K562 (cell line): ENCODE measurements around the gene MICAL2.

Source experiments
- EZH2 ChIP-seq: IDR thresholded peaks from 2 replicates; pipeline ENCODE4 v1.6.1; 2012; ENCODE audit warnings: low read depth, mild to moderate bottlenecking, inconsistent platforms, low read length, borderline replicate concordance
- GABPB2 ChIP-seq: fragments of 250-450 bp; sonication (Bioruptor Pico); conservative IDR thresholded peaks from 2 replicates; pipeline ENCODE4 v1.5.1; 2021; ENCODE audit warnings: mild to moderate bottlenecking
- MAFF ChIP-seq: IDR thresholded peaks from 2 replicates; pipeline ENCODE4 v1.6.1; 2012; ENCODE audit warnings: low read length, improper control_type of control experiment
- NR3C1 ChIP-seq: sonication (generic); formaldehyde crosslinking; IDR thresholded peaks from 2 replicates; pipeline ENCODE4 v1.8.1; 2022; ENCODE audit warnings: missing genetic modification reagents
- POLR2A ChIP-seq: fragments of 450-650 bp; conservative IDR thresholded peaks from 2 replicates; pipeline ENCODE4 v1.6.1; 2016
- SMAD3 ChIP-seq: fragments of 450-650 bp; formaldehyde crosslinking; conservative IDR thresholded peaks from 2 replicates; pipeline ENCODE4 v1.4.0; 2020; ENCODE audit warnings: mild to moderate bottlenecking
- SMARCC2 ChIP-seq: fragments of 450-650 bp; IDR thresholded peaks from 2 replicates; pipeline ENCODE4 v1.6.1; 2017; ENCODE audit warnings: antibody characterized with exemption, moderate library complexity, mild to moderate bottlenecking, low read depth
- SNRNP70 ChIP-seq: fragments of 200-400 bp; formaldehyde crosslinking; optimal IDR thresholded peaks from 2 replicates; pipeline ENCODE3; 2017; ENCODE audit warnings: low read depth, low read length
- USF2 ChIP-seq: sonication (generic); formaldehyde crosslinking; IDR thresholded peaks from 2 replicates; pipeline ENCODE4 v1.5.0; 2020; ENCODE audit warnings: missing genetic modification reagents
- ZKSCAN8 ChIP-seq: fragments of 200-800 bp; sonication (Bioruptor generic); IDR thresholded peaks from 2 replicates; pipeline ENCODE4 v1.6.1; 2016; ENCODE audit warnings: missing genetic modification characterization, missing compliant biosample characterization
- ZNF518B ChIP-seq: fragments of 250-450 bp; sonication (Bioruptor Pico); IDR thresholded peaks from 2 replicates; pipeline ENCODE4 v1.5.0; 2021; ENCODE audit warnings: mild to moderate bottlenecking, moderate library complexity
- ZNF830 ChIP-seq: fragments of 250-450 bp; sonication (Bioruptor Pico); IDR thresholded peaks from 2 replicates; pipeline ENCODE4 v1.5.0; 2021; ENCODE audit warnings: mild to moderate bottlenecking
- TF ChIP-seq, protein P1 (sequence below), 3 experiments: IDR thresholded peaks in 2 of 3; conservative IDR thresholded peaks in 1 of 3; 2 replicates each; pipeline ENCODE4 v1.5.1; 2011 to 2012; ENCODE audit warnings: low read length in 3 of 3, mild to moderate bottlenecking in 3 of 3, control low read depth in 2 of 3, improper control_type of control experiment in 1 of 3, inconsistent platforms in 1 of 3, low read depth in 1 of 3, mixed read lengths in 1 of 3, moderate library complexity in 1 of 3; ENCODE audit not compliant: insufficient read depth in 2 of 3

DNA sequence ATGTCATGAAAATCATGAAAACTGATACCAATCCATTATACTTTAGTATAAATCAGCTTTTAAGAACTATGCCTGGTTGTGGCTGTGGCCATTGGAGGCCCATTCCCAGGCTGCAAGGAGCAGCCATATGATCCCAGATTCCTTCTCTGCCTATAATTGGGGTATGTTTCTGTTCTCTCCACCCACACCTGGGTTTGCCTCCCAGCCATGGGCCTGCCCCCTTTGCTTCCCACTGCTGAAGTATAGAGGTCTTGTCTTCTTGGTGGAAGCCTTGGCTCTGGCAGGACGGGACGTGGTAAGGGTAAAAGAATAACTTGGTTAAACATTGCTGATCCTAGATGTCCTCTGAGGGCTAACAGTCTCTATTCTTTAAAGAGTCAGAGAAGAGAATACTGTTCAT is 2.4 kb downstream of the MICAL2 start:
- TF ChIP-seq ZNF518B, result no peak
- no peak for TF ChIP-seq SMAD3 (CRISPR knock-in tag)
- TF ChIP-seq ZKSCAN8 (CRISPR knock-in tag), result no peak
- no peak for TF ChIP-seq ZNF830 (CRISPR knock-in tag)
- no peak for TF ChIP-seq POLR2A
- TF ChIP-seq MAFF, result no peak
- TF ChIP-seq USF2, result no peak
- TF ChIP-seq, protein P1, sequence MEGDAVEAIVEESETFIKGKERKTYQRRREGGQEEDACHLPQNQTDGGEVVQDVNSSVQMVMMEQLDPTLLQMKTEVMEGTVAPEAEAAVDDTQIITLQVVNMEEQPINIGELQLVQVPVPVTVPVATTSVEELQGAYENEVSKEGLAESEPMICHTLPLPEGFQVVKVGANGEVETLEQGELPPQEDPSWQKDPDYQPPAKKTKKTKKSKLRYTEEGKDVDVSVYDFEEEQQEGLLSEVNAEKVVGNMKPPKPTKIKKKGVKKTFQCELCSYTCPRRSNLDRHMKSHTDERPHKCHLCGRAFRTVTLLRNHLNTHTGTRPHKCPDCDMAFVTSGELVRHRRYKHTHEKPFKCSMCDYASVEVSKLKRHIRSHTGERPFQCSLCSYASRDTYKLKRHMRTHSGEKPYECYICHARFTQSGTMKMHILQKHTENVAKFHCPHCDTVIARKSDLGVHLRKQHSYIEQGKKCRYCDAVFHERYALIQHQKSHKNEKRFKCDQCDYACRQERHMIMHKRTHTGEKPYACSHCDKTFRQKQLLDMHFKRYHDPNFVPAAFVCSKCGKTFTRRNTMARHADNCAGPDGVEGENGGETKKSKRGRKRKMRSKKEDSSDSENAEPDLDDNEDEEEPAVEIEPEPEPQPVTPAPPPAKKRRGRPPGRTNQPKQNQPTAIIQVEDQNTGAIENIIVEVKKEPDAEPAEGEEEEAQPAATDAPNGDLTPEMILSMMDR (IDR thresholded peaks at IDR 0.05 in 2 of 3, conservative IDR thresholded peaks at IDR 0.05 in 1 of 3; ENCODE audit: insufficient read depth in 2 of 3, low read depth in 1 of 3, low read length in 3 of 3), result no peak
- TF ChIP-seq EZH2, result no peak
- no peak for TF ChIP-seq NR3C1 (CRISPR knock-in tag)
- TF ChIP-seq GABPB2, result no peak
- TF ChIP-seq SMARCC2, result no peak
- TF ChIP-seq SNRNP70, result no peak
